AG10803 (cell line): ENCODE measurements around the gene PRIMPOL.

ENCODE experiments used
- DNase-seq: peaks from one replicate; pipeline ENCODE4 v3.0.0; 2010; ENCODE audit warnings: low read depth
- H3K4me3 ChIP-seq: 2 replicates; pipeline ENCODE4 v1.5.1; 2011; ENCODE audit warnings: mild to moderate bottlenecking, low read length, control low read depth
- CTCF ChIP-seq: conservative IDR thresholded peaks from 2 replicates; pipeline ENCODE4 v1.5.1; 2011; ENCODE audit warnings: mild to moderate bottlenecking, low read length, control low read depth, inconsistent platforms

Gene PRIMPOL

GRCh38 chr4:184713887-184714286 is 64.3 kb downstream of the PRIMPOL start:
- no peak overlapping the region for H3K4me3 ChIP-seq
- TF ChIP-seq CTCF = no peak
- no peak for DNase-seq

GRCh38 chr4:184715526-184715925 is 66.0 kb downstream of the PRIMPOL start:
- DNase-seq = no peak
- TF ChIP-seq CTCF = no peak
- no peak overlapping the region for H3K4me3 ChIP-seq

GRCh38 chr4:184719407-184719806 is 69.9 kb downstream of the PRIMPOL start:
- H3K4me3 ChIP-seq = no peak overlapping the region
- no peak for TF ChIP-seq CTCF
- no peak for DNase-seq

GRCh38 chr4:184721254-184721653 is 71.7 kb downstream of the PRIMPOL start:
- no peak overlapping the region for H3K4me3 ChIP-seq
- DNase-seq = no peak
- TF ChIP-seq CTCF = no peak

- no peak for TF ChIP-seq CTCF
- no peak for DNase-seq
- no peak overlapping the region for H3K4me3 ChIP-seq
Observed at GRCh38 chr4:184722798-184723197, 73.3 kb downstream of the PRIMPOL start.

GRCh38 chr4:184727430-184727829 is 77.9 kb downstream of the PRIMPOL start:
- TF ChIP-seq CTCF = no peak
- DNase-seq = no peak
- no peak overlapping the region for H3K4me3 ChIP-seq

GRCh38 chr4:184728858-184729257 is 79.3 kb downstream of the PRIMPOL start:
- TF ChIP-seq CTCF = no peak
- H3K4me3 ChIP-seq = no peak overlapping the region
- DNase-seq = no peak
